HT-29 (cell line): ENCODE results near the gene LCE1B. TPM values are rescaled to one million over a fixed set of nuclear protein-coding genes. Genes with fewer than 3 reads are reported as not detected.

Experiments
- DNase-seq: peaks from one replicate; pipeline ENCODE4 v3.0.0-alpha.2; 2015; ENCODE audit warnings: low spot score
- total RNA-seq: library from RNA; depleted of rRNA; stranded (reverse); fragments of >200 nt; shearing (Covaris generic); gene quantifications from 2 replicates; pipeline ENCODE4 v1.2.3, GENCODE V29; 2014; rRNA removed

The LCE1B gene
- total RNA-seq, 1 experiment from 2014 or later: not detected

GRCh38 chr1:152860129-152860528, 48.4 kb downstream of the LCE1B start:
- DNase-seq: no peak

GRCh38 chr1:152861374-152861773, 49.6 kb downstream of the LCE1B start:
- DNase-seq: no peak

Other genes with a start within 250 kb of the LCE1B start
- gene LCE3E, start 245.2 kb upstream of the LCE1B start, total RNA-seq: not detected in 2 replicates
- not detected in 2 replicates for gene LCE3D, start 231.5 kb upstream of the LCE1B start, total RNA-seq
- not detected in 2 replicates for gene LCE3C, start 211.7 kb upstream of the LCE1B start, total RNA-seq
- not detected in 2 replicates for gene LCE3B, start 198.2 kb upstream of the LCE1B start, total RNA-seq
- gene LCE3A, start 188.9 kb upstream of the LCE1B start, total RNA-seq: not detected in 2 replicates
- gene LCE2D, start 148.6 kb upstream of the LCE1B start, total RNA-seq: not detected in 2 replicates
- not detected in 2 replicates for gene LCE2C, start 136.7 kb upstream of the LCE1B start, total RNA-seq
- not detected in 2 replicates for gene LCE2B, start 125.8 kb upstream of the LCE1B start, total RNA-seq
- not detected in 2 replicates for gene LCE2A, start 113.6 kb upstream of the LCE1B start, total RNA-seq
- not detected in 2 replicates for gene LCE4A, start 103.8 kb upstream of the LCE1B start, total RNA-seq
- not detected in 2 replicates for gene KPRP, start 53.9 kb upstream of the LCE1B start, total RNA-seq
- not detected in 2 replicates for gene LCE1F, start 36.8 kb upstream of the LCE1B start, total RNA-seq
- gene LCE1E, start 25.7 kb upstream of the LCE1B start, total RNA-seq: 3.0 and 5.2 TPM in 2 replicates
- not detected in 2 replicates for gene LCE1D, start 15.2 kb upstream of the LCE1B start, total RNA-seq
- not detected in 2 replicates for gene LCE1C, start 5.3 kb upstream of the LCE1B start, total RNA-seq
- gene LCE1A, start 15.5 kb downstream of the LCE1B start, total RNA-seq: not detected in 2 replicates
- gene LCE6A, start 30.9 kb downstream of the LCE1B start, total RNA-seq: not detected in 2 replicates
- not detected in 2 replicates for gene LCE7A, start 48.0 kb downstream of the LCE1B start, total RNA-seq
- not detected in 2 replicates for gene SMCP, start 66.4 kb downstream of the LCE1B start, total RNA-seq
- 2.0 and 2.2 TPM in 2 replicates for gene IVL, start 96.6 kb downstream of the LCE1B start, total RNA-seq
- not detected in 2 replicates for gene SPRR5, start 135.2 kb downstream of the LCE1B start, total RNA-seq
- not detected in 2 replicates for gene SPRR4, start 158.7 kb downstream of the LCE1B start, total RNA-seq
- not detected in 2 replicates for gene SPRR1A, start 172.1 kb downstream of the LCE1B start, total RNA-seq
- gene SPRR3, start 189.8 kb downstream of the LCE1B start, total RNA-seq: 0.10 and 0.20 TPM in 2 replicates
- 0.57 and 1.9 TPM in 2 replicates for gene SPRR1B, start 219.2 kb downstream of the LCE1B start, total RNA-seq
- not detected in 2 replicates for gene SPRR2D, start 229.1 kb downstream of the LCE1B start, total RNA-seq
- not detected in 2 replicates for gene SPRR2A, start 245.5 kb downstream of the LCE1B start, total RNA-seq